Heart left ventricle (tissue), 16 donors: Measurements from ENCODE around the gene TRAPPC3. TPM values are rescaled to one million over a fixed set of nuclear protein-coding genes. Genes with fewer than 3 reads are reported as not detected.

ENCODE experiments used
- ATAC-seq, 4 donors: fragments of 200-7000 bp; cut with Tn5 transposase; one replicate each; pipeline ENCODE4 v1.9.1; 2020 to 2022; ENCODE audit warnings: moderate library complexity in 4 of 4, mild to moderate bottlenecking in 3 of 4, moderate number of reproducible peaks in 1 of 4
- DNase-seq, 5 donors: peaks; one replicate each; pipeline ENCODE4 v3.0.0-alpha.2; 2020
- H3K27ac ChIP-seq, 12 donors: fragments of 200-600 bp; sonication (generic) in 4 of 12; one replicate each; pipeline versions ENCODE4 v1.5.0 to v1.8.0; 2016 to 2022; ENCODE audit warnings: mild to moderate bottlenecking in 2 of 12
- H3K27me3 ChIP-seq, 9 donors: fragments of 200-600 bp; sonication (generic) in 2 of 9; one replicate each; pipeline versions ENCODE4 v1.5.1 to v1.8.0; 2016 to 2022; ENCODE audit warnings: mild to moderate bottlenecking in 3 of 9
- H3K36me3 ChIP-seq, 9 donors: fragments of 200-600 bp; sonication (generic) in 2 of 9; one replicate each; pipeline versions ENCODE4 v1.5.0 to v1.8.0; 2018 to 2022; ENCODE audit warnings: mild to moderate bottlenecking in 2 of 9
- H3K4me1 ChIP-seq, 12 donors: fragments of 200-600 bp; sonication (generic) in 4 of 12; one replicate each; pipeline versions ENCODE4 v1.5.0 to v1.8.0; 2016 to 2022; ENCODE audit warnings: mild to moderate bottlenecking in 3 of 12
- H3K4me3 ChIP-seq, 12 donors: fragments of 200-600 bp; sonication (generic) in 4 of 12; one replicate each; pipeline versions ENCODE4 v1.5.0 to v1.8.0; 2017 to 2022; ENCODE audit warnings: mild to moderate bottlenecking in 9 of 12, moderate library complexity in 4 of 12
- H3K9me3 ChIP-seq, 12 donors: fragments of 200-600 bp; sonication (generic) in 4 of 12; one replicate each; pipeline versions ENCODE4 v1.5.0 to v1.8.0; 2016 to 2022; ENCODE audit warnings: mild to moderate bottlenecking in 1 of 12
- CTCF ChIP-seq, 12 donors: fragments of 200-600 bp; sonication (generic) in 4 of 12; IDR thresholded peaks; one replicate each; pipeline versions ENCODE4 v1.5.0 to v1.8.0; 2018 to 2022; ENCODE audit warnings: antibody characterized with exemption in 12 of 12, mild to moderate bottlenecking in 5 of 12
- POLR2A ChIP-seq, 2 donors: fragments of 450-650 bp; IDR thresholded peaks; one replicate each; pipeline ENCODE4 v1.6.1; 2017; ENCODE audit warnings: antibody characterized with exemption in 2 of 2, mild to moderate bottlenecking in 2 of 2, moderate library complexity in 2 of 2
- WGBS, 4 donors: extraction: QIAGEN DNeasy Blood & Tissue Kit in 2 of 4; methylation state at CpG; one replicate each; pipeline versions ENCODE4 v1.1.5 to v1.1.7; 2013 to 2018; 5-methylcytosine and 5-hydroxymethylcytosine counted together
- intact Hi-C, 10 donors: fragments of 100-400 bp; cut with DNase I; formaldehyde crosslinking; loops; one replicate each; pipeline versions ENCODE4 v1.11.1 to v1.14.2; 2022
- polyA plus RNA-seq, 2 donors: library from polyadenylated mRNA; stranded (reverse); fragments of 200-250 nt; gene quantifications; one replicate each; pipeline ENCODE4 v1.2.3, GENCODE V29; 2013
- total RNA-seq, 9 donors: library from RNA; depleted of rRNA in 2 of 9; stranded (reverse); fragments of >200 nt in 2 of 9; fragmentation: NEBNext Ultra II Directional in 3 of 9; extraction: Animal tissue kit (Norgen Biotek cat#: 25700) in 3 of 9; gene quantifications; one replicate each; pipeline versions ENCODE4 v1.1.0 to v1.2.4, GENCODE V29; 2016 to 2023
- donor health status: ischemic (EF 13 %, LVEDD 7.1; RV severe dilation, severe dysfunction).
- donor health status: healthy with polysubstance abuse.
- donor health status: DM: no; HTN: yes; CAD: no.
- donor health status: DM: no; HTN: no; CAD: no.
- donor health status: ischemic (EF 25% LVEDD 6.9; RV normal size, moderate dysfunction).
- donor health status: ischemic (EF 25% LVEDD 5.7; RV mildly dilated, moderate dysfunction).
- donor health status: healthy.
- donor health status: DM: yes; HTN: yes; CAD: no.
- donor health status: ischemic (EF 35%, LVEDD 5.7; RV mildly dilated, moderate dysfunction).
- donor health status: nonischemic (EF 11% LVEDD 7.7; RV severe dilation, severe dysfunction).
- donor health status: DM: yes; HTN: yes; CAD: no.
- donor health status: PGD.
- donor health status: ischemic (EF 29% LVEDD 5.4; RV normal size, mild dysfunction).
- donor health status: nonischemic (EF 23%, LVEDD 6.1; RV moderate dilation, normal function).

TRAPPC3 gene
- total and polyA plus RNA-seq, 11 donors: 40.8 to 89.6 (median 52.9) TPM

GRCh38 chr1:36143424-36143823 is 5.9 kb downstream of the TRAPPC3 start:
- H3K27me3 ChIP-seq: no peaks in the 10 kb centered on the region
- intact Hi-C loops: no loop called here

GRCh38 chr1:36142121-36142520 is 7.2 kb downstream of the TRAPPC3 start:
- TF ChIP-seq POLR2A (IDR thresholded peaks at IDR 0.05): no peak
- TF ChIP-seq CTCF (IDR thresholded peaks at IDR 0.05): no peak
- peaks cover 0 to 34% (median 20%) of the 10 kb centered on the region in 12 donors for H3K4me1 ChIP-seq
- peak overlapping the region in 3 of 12 donors; percentile 3 to 49 (median 18) for H3K27ac ChIP-seq
- peaks cover 0 to 40% (median 33%) of the 10 kb centered on the region in 9 donors for H3K36me3 ChIP-seq
- 17 to 38% (median 29%) methylated on average over 1 of the region's 1 CpG for WGBS, 4 donors
- no peaks in the 10 kb centered on the region for H3K27me3 ChIP-seq
- H3K9me3 ChIP-seq: no peaks in the 10 kb centered on the region
- no peak overlapping the region for H3K4me3 ChIP-seq
- DNase-seq: no peak
- peak; percentile 5 to 56 (median 43) for ATAC-seq
- intact Hi-C loops: no loop called here

More at GRCh38 chr1:36143424-36143823, 5.9 kb downstream of the TRAPPC3 start:
- WGBS, 4 donors: 66 to 82% (median 76%) methylated on average over 4 of the region's 4 CpGs
- ATAC-seq (no peak), DNase-seq (peak in 1 of 5 donors; percentile 4)
- TF ChIP-seq CTCF (IDR thresholded peaks at IDR 0.05) (no peak), POLR2A (IDR thresholded peaks at IDR 0.05) (no peak)
- Histone ChIP-seq H3K4me1 (peaks cover 0 to 38% (median 23%) of the 10 kb centered on the region in 12 donors), H3K36me3 (peaks cover 0 to 27% (median 20%) of the 10 kb centered on the region in 9 donors), H3K27ac (no peak overlapping the region), H3K9me3 (no peaks in the 10 kb centered on the region), H3K4me3 (no peak overlapping the region)

DNA sequence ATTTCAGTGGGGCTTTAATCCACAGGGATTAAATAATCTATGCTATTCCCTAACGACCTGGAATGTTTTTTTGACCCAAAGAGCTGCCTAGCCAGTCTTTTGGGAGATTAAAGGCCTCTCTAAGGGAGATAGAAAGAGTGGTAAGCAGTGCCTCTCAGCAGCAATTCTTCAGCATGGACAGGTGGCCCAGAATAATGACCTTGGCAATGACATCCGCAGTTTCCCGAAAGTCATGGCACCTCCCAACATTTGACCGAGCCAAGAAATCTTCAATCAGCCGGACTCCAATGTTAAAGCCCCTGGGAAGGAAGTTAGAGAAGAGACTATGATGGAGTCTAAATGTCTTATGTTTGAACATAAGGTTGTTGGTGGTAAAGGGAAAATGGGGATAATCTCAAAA is 9.8 kb downstream of the TRAPPC3 start:
- DNase-seq: no peak
- TF ChIP-seq POLR2A (IDR thresholded peaks at IDR 0.05): no peak
- no peak for TF ChIP-seq CTCF (IDR thresholded peaks at IDR 0.05)
- H3K4me1 ChIP-seq: peaks cover 0 to 58% (median 40%) of the 10 kb centered on the region in 12 donors
- H3K9me3 ChIP-seq: no peaks in the 10 kb centered on the region
- no peak for ATAC-seq
- no peaks in the 10 kb centered on the region for H3K27me3 ChIP-seq
- H3K36me3 ChIP-seq: peaks cover 0 to 43% (median 32%) of the 10 kb centered on the region in 9 donors
- no peak overlapping the region for H3K4me3 ChIP-seq
- WGBS, 4 donors: 54 to 66% (median 59%) methylated on average over 5 of the region's 5 CpGs
- peak overlapping the region in 1 of 12 donors; percentile 21 for H3K27ac ChIP-seq
- intact Hi-C loops: loop anchor here in 1 of 10 donors (5.0 kb wide), 1 partner anchor 37 kb away; no protein-coding TSS in a partner anchor

DNA sequence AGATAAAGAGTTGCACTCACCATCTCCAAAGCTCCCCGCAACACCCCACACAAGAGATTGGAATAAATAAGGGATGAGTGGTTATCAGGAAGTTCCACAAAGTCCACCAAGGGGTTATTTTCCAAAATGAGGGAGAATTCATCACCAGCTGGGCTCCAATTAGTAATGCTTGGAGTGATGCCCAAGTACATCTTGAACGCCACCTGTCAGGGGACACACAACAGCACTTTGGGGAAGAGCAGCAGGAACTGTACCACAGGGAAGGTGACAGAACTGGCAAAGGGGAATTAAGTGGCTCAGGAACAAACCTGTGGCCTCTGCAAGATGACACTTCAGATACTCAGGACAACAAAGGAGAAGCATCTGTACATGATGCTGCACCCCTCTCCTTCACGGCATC is 11.5 kb downstream of the TRAPPC3 start:
- DNase-seq: no peak
- peak overlapping the region in 2 of 12 donors; percentile 67 to 80 for H3K27ac ChIP-seq
- no peaks in the 10 kb centered on the region for H3K27me3 ChIP-seq
- peaks cover 0 to 62% (median 41%) of the 10 kb centered on the region in 12 donors for H3K4me1 ChIP-seq
- no peaks in the 10 kb centered on the region for H3K9me3 ChIP-seq
- ATAC-seq: no peak
- H3K36me3 ChIP-seq: peaks cover 0 to 43% (median 32%) of the 10 kb centered on the region in 9 donors
- intact Hi-C loops: loop anchor here in 1 of 10 donors (5.0 kb wide), 1 partner anchor 35 kb away; no protein-coding TSS in a partner anchor
- no peak overlapping the region for H3K4me3 ChIP-seq
- TF ChIP-seq CTCF (IDR thresholded peaks at IDR 0.05): no peak
- TF ChIP-seq POLR2A (IDR thresholded peaks at IDR 0.05): no peak
- 67 to 76% (median 74%) methylated on average over 3 of the region's 3 CpGs for WGBS, 4 donors
